IPS-18a (cell line): ENCODE results near the gene ZNRF1.

Source experiments
- H3K27ac ChIP-seq: one replicate; pipeline ENCODE4 v1.5.1; 2013; ENCODE audit warnings: low read length
- H3K27me3 ChIP-seq: one replicate; pipeline ENCODE4 v1.6.1; 2013; ENCODE audit warnings: mild to moderate bottlenecking, low read length; ENCODE audit not compliant: control insufficient read depth, insufficient read depth
- H3K36me3 ChIP-seq: one replicate; pipeline ENCODE4 v1.6.1; 2013; ENCODE audit warnings: low read depth, low read length; ENCODE audit not compliant: control insufficient read depth
- H3K4me1 ChIP-seq: one replicate; pipeline ENCODE4 v1.6.1; 2013; ENCODE audit warnings: low read depth, low read length; ENCODE audit not compliant: control insufficient read depth
- H3K4me3 ChIP-seq: one replicate; pipeline ENCODE4 v1.5.1; 2013; ENCODE audit warnings: low read length
- H3K9ac ChIP-seq: one replicate; pipeline ENCODE4 v1.6.1; 2013; ENCODE audit warnings: mild to moderate bottlenecking, low read length, moderate library complexity
- H3K9me3 ChIP-seq: one replicate; pipeline ENCODE4 v1.6.1; 2013; ENCODE audit warnings: low read depth, low read length; ENCODE audit not compliant: control insufficient read depth

ZNRF1 gene

GRCh38 chr16:75048530-75048929 lies 49.7 kb downstream of the ZNRF1 start:
- Histone ChIP-seq H3K4me3 (no peak overlapping the region), H3K27ac (no peak overlapping the region), H3K36me3 (no peaks in the 10 kb centered on the region), H3K4me1 (peaks cover 8% of the 10 kb centered on the region), H3K9me3 (no peaks in the 10 kb centered on the region), H3K27me3 (no peaks in the 10 kb centered on the region), H3K9ac (no peak overlapping the region)

- Histone ChIP-seq H3K9ac (no peak overlapping the region), H3K4me3 (no peak overlapping the region), H3K27me3 (no peaks in the 10 kb centered on the region), H3K36me3 (no peaks in the 10 kb centered on the region), H3K9me3 (no peaks in the 10 kb centered on the region), H3K4me1 (peaks cover 14% of the 10 kb centered on the region), H3K27ac (no peak overlapping the region)
Measured at GRCh38 chr16:75052481-75053202, 53.8 kb downstream of the ZNRF1 start.

DNA sequence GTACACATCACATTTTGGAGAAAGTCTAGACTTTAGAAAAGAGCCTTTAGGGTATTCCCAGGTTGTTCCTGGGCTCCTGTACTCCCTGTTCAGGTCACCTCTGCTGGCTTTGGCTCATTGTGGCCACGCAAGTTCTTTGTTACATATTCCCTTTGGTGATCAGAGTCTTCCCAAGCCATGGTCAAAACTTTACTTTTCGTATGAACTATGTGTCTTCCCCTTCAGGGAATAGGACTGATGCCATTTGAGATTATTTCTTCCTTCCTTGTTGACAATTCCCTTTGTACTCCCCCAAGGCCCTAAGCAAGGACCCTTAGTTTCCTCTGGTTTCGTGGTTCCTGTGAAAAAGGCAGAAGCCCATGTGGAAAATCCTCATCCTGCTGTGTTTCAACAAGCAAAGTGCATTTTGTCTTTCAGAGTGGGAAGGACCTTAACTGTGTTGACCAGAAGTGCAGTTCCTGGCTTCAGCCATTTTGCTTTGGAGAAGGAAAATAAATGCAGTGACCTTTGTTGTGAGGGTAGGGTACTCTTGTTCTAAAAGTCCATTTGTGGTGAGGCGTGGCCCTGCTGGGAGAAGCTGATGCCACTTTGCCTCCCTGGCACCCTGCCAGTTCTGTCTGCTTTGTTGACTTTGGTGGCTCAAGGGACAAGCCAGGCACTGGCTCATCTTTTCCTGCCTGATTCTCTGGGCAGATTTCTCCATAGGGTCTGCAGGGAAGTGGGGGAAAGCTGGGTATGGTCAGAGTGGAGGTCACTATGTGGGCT lies 55.1 kb downstream of the ZNRF1 start:
- H3K9ac ChIP-seq: no peak overlapping the region
- H3K36me3 ChIP-seq: no peaks in the 10 kb centered on the region
- peaks cover 19% of the 10 kb centered on the region for H3K4me1 ChIP-seq
- no peaks in the 10 kb centered on the region for H3K27me3 ChIP-seq
- no peak overlapping the region for H3K4me3 ChIP-seq
- no peaks in the 10 kb centered on the region for H3K9me3 ChIP-seq
- no peak overlapping the region for H3K27ac ChIP-seq

DNA sequence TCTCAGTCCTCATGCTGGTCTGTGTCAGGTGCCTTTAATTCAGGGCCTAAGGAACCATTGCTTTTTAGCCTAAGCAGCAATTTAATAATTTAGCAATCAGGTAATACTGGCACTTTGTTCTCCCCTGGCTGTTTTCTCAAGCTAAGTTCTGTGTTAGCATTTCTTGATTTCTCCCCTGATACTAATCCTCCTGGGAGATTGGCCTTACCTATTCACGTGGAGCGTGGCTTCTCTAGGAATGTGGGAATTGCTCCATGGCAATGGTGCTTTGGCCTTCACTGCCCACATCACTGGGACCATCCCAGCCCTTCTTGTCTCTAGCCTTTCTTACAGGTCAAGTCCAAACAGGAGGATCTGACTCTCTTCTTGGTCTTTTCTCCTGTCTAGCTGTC lies 55.7 kb downstream of the ZNRF1 start:
- Histone ChIP-seq H3K27me3 (no peaks in the 10 kb centered on the region), H3K4me3 (no peak overlapping the region), H3K4me1 (peaks cover 19% of the 10 kb centered on the region), H3K27ac (no peak overlapping the region), H3K9ac (no peak overlapping the region), H3K9me3 (no peaks in the 10 kb centered on the region), H3K36me3 (no peaks in the 10 kb centered on the region)

DNA sequence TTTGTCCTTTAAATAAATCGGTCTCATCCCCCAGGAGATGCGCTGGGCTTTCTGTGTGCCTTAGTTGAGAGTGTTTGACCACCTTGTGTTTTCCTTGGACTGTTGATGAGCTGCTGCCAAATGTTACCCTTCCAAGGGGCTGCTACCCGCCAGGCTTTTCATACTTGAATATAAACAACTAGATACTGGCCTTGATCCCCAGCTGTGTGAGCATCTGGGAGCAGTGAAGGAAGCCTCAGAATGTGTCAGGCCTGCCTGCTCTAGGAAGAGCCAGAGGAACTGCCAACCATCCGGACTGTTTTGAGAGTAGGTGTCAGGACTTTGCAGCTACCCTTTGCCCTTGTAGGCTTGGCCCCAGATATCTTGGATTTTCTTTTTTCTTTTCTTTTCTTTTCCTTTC lies 60.0 kb downstream of the ZNRF1 start:
- no peak overlapping the region for H3K27ac ChIP-seq
- H3K4me3 ChIP-seq: no peak overlapping the region
- H3K4me1 ChIP-seq: peaks cover 23% of the 10 kb centered on the region
- no peaks in the 10 kb centered on the region for H3K36me3 ChIP-seq
- H3K27me3 ChIP-seq: no peaks in the 10 kb centered on the region
- H3K9ac ChIP-seq: no peak overlapping the region
- H3K9me3 ChIP-seq: no peaks in the 10 kb centered on the region

GRCh38 chr16:75059411-75059810 lies 60.6 kb downstream of the ZNRF1 start:
- peaks cover 23% of the 10 kb centered on the region for H3K4me1 ChIP-seq
- no peaks in the 10 kb centered on the region for H3K9me3 ChIP-seq
- H3K27me3 ChIP-seq: no peaks in the 10 kb centered on the region
- no peak overlapping the region for H3K27ac ChIP-seq
- no peak overlapping the region for H3K9ac ChIP-seq
- H3K4me3 ChIP-seq: no peak overlapping the region
- H3K36me3 ChIP-seq: no peaks in the 10 kb centered on the region

DNA sequence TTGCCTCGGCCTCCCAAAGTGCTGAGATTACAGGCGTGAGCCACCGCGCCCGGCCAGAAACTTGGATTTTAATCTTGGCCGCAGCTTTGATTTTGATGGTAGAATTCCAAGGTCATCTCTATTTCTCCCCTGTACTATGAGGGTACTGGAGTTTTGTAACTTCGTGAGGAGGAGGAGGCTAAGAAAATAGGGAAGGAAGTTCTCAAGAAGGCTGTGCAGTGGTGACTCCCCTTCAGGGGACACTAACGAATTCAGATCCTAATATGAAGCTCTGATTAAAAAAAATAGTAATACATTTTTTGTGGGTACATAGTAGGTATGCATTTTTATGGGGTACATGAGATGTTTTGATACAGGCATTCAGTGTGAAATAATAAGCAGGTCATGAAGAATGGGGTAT lies 61.9 kb downstream of the ZNRF1 start:
- Histone ChIP-seq H3K4me1 (peaks cover 24% of the 10 kb centered on the region), H3K9ac (no peak overlapping the region), H3K36me3 (no peaks in the 10 kb centered on the region), H3K4me3 (no peak overlapping the region), H3K27ac (no peak overlapping the region), H3K27me3 (no peaks in the 10 kb centered on the region), H3K9me3 (no peaks in the 10 kb centered on the region)

- H3K27ac ChIP-seq: no peak overlapping the region
- no peaks in the 10 kb centered on the region for H3K27me3 ChIP-seq
- no peak overlapping the region for H3K4me3 ChIP-seq
- no peaks in the 10 kb centered on the region for H3K9me3 ChIP-seq
- no peaks in the 10 kb centered on the region for H3K36me3 ChIP-seq
- no peak overlapping the region for H3K9ac ChIP-seq
- H3K4me1 ChIP-seq: peaks cover 24% of the 10 kb centered on the region
Measured at GRCh38 chr16:75061669-75062068, 62.8 kb downstream of the ZNRF1 start.

GRCh38 chr16:75062135-75062975 lies 63.5 kb downstream of the ZNRF1 start:
- H3K9me3 ChIP-seq: no peaks in the 10 kb centered on the region
- H3K36me3 ChIP-seq: no peaks in the 10 kb centered on the region
- no peak overlapping the region for H3K4me3 ChIP-seq
- H3K9ac ChIP-seq: no peak overlapping the region
- H3K4me1 ChIP-seq: peaks cover 24% of the 10 kb centered on the region
- no peaks in the 10 kb centered on the region for H3K27me3 ChIP-seq
- H3K27ac ChIP-seq: no peak overlapping the region

GRCh38 chr16:75062976-75063346 lies 64.1 kb downstream of the ZNRF1 start:
- no peaks in the 10 kb centered on the region for H3K27me3 ChIP-seq
- H3K36me3 ChIP-seq: no peaks in the 10 kb centered on the region
- H3K9ac ChIP-seq: no peak overlapping the region
- H3K27ac ChIP-seq: no peak overlapping the region
- no peaks in the 10 kb centered on the region for H3K9me3 ChIP-seq
- no peak overlapping the region for H3K4me3 ChIP-seq
- peaks cover 24% of the 10 kb centered on the region for H3K4me1 ChIP-seq

DNA sequence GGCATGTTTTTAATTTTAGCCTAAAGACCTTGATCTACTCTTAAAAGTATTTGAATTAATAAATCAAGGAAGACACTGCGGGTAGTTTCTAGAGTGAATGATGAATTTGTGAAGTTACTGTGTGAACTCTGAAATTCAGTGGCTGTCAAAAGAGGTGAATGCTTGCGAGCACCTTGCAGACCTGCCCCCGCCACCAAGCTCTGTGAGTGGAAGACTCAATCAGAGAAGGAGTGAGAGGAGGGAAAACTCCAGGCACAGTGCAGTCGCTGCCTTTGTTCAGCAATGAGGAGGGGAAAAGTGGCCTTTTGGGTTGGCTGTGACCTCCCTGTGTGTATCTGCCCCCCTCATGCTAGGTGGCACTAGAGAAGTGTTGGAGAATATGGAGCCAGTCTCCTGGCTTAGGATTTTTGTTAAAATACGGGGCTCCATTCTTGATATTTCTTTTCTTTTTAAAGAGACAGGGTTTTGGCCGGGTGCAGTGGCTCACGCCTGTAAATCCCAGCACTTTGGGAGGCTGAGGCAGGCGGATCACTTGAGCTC lies 64.8 kb downstream of the ZNRF1 start:
- Histone ChIP-seq H3K27ac (no peak overlapping the region), H3K27me3 (no peaks in the 10 kb centered on the region), H3K9ac (no peak overlapping the region)

More for the DNA sequence above, 64.8 kb downstream of the ZNRF1 start:
- Histone ChIP-seq H3K4me3 (no peak overlapping the region), H3K4me1 (peaks cover 21% of the 10 kb centered on the region), H3K9me3 (no peaks in the 10 kb centered on the region), H3K36me3 (no peaks in the 10 kb centered on the region)
